Measurements from ENCODE around the gene TH.

Gene TH

DNA sequence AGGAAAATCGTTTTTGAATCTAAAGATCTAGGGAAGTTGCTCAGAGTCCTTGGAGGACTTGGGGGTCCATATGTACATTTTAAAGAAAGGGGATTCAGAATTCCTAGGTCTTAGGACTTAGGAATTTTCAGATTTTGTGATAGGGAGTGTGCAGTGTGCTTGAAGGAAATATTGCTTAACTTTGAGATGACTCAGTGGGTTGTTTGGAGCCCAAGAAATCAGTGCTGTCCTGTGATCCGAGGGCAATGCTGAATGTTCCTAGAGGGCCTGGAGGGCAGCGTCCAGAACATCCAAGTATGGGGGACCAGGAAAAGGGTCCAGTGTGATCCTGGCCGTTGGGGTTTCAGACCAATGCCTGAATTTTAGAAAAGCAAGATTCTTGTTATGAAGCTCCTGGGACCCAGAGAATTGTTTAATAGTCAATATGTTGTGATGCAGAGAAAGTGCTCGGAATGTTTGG is 29.3 kb downstream of the TH start:
- DNase-seq (ENCODE audit: low read depth), result no peak

DNA sequence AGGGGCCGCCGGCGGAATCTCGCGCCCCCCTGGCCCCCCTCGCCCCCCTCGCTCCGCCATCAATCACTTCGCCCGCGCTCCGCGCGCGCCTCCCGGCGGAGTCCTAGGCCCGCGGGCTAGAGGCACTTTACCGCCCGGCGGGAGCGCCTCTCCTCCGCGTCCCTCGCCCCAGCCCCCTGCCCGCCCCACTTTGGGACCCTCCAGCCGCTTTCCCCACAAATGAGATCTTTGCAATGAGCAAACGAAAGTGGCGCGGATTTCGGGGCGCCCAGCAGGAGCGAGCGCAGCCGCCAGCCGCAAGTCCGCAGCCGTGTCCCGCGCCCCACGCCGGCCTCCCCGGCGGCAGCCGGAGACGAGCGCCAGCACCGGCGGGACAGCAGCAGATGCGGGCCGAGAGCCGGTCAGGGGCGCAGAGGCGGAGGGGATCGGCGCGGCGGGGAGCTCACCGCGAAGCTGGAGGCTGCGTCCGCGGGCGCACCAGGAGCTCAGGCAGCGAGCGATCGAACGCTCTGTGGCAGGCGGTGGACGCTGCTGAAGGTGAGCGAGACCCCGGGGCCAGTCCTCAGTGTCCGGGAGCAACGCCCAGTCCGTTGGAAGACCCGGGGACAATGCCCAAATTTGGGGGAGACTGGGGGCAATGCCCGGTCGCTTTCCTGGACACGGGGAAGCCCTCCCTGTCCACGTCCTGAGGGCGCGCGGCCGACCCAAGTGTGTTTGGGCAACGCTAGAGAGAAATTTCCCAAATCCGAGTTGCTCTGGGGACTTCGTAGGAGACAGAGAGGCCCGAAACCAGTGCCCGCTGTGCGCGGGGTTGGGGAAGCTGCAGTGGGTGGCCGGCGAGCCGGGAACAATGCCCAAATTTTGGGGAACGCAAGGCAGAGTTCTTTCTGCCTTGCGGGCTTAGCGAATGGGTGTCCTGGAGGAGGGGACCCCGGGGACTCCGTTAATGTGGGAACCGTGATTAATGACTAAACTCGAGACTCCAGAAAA is 30.9 kb downstream of the TH start:
- no peak for DNase-seq (ENCODE audit: low read depth)

DNA sequence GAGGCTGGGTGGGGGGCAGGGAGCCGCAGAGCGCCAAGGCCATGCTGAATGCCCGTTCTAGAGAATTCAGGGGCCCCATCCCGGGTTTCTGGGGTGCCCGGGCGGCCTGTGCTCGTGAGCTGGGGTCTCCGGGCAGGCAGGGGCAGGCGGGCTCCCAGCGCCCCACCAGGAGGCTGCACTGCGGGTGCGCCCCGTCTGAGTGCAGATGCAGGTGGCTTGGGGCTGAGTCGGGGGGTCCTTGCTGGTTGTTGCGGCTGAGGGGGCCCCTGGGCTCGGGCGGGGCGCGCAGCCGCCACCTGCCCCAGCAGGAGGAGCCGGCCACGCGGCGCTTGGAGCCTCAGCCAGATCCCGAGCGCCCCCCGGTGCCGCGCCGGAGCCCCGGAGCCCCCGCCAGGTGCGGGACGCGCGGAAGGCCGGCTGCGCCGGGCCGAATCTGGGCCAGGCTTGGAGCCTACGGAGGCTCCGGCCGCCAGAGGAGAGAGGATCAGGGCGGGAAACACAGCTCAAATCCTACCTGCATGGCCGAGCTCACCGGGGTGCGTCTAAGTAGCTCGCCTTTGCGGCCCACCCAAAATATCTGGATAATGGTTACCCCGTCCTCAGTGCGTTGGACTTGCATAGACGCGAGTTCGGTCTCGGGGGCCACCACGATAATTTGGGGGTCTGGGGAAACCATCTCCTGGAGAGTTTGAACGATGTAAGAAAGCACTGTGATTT is 31.8 kb downstream of the TH start:
- DNase-seq (ENCODE audit: low read depth), result no peak

DNA sequence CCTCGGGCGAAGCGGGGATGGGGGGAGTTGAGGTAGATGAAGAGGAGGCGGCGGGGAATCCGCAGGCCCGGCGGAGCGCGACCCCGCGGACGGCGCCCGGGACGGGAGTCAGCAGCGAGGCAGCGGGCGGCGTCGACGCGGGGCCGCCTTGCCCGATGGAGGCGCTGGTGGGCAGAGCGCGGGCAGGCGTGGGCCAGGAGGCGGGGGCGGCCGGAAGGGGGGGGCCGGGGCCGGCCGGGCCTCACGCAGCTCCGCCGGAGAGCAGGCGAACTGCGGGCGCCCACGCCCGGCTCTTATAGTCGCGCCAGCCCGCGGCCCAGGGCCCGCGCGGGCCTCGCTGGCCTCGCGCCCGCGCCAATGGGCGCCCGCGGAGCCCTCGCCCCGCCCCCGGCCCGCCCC is 32.5 kb downstream of the TH start, which contains the start of gene IGF2:
Gene IGF2, minus strand, starts transcription at position 267 of the 399 bp plus-strand sequence. CDS start 3,866 bp downstream, outside the sequence.
- no peak for DNase-seq (ENCODE audit: low read depth)

DNA sequence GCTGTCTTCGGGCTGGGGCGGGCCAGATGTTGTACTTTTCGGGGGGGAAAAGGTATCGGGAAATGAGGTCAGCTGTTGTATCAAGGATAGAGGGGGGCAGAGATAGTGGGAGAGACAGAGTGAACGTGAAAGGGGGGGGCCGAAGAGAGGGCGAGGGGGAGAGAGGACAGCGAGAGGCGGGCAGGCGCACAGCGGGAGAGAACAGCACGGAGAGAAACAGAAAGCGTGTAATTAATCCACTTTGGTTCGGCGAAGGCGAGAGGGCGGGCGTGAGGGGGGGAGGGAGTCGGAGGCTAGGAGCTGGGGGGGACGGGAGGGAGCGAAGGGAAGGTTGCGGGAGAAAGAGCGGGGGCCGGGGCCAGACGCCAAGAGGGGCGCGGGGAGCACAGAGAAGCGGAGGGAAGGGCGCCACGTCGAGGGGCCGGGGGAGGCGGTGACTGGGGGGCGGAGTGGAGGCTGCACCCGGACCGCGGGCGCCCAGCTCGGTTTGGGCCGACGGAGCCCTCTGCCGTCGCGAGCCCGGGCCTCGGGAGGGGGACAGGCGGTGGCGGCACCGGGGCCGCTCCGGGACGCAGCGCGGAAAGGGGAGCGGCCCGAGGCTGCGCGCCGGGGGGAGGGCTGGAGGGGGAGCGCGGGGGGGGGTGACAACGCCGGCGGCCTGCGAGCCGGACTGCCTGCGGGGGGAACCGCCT is 33.0 kb downstream of the TH start:
- no peak for DNase-seq (ENCODE audit: low read depth)

DNA sequence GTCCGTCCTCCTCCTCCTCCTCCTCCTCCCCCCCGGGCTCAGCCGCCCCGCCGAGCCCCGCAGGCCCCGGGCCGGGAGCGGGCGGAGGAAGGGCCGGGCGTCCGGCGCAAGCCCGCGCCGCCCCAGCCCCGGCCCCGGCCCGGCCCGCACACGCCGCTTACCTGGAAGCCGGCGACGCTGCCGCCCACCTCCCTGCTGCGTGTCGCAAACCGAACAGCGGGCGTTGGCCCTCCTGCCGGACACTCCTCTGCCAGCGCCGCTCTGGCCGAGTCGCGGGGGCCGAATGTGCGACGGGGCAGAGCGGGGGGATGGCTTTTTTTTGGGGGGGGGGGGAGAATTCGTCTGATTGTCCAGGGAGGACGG is 33.6 kb downstream of the TH start:
- DNase-seq (ENCODE audit: low read depth), result no peak

DNA sequence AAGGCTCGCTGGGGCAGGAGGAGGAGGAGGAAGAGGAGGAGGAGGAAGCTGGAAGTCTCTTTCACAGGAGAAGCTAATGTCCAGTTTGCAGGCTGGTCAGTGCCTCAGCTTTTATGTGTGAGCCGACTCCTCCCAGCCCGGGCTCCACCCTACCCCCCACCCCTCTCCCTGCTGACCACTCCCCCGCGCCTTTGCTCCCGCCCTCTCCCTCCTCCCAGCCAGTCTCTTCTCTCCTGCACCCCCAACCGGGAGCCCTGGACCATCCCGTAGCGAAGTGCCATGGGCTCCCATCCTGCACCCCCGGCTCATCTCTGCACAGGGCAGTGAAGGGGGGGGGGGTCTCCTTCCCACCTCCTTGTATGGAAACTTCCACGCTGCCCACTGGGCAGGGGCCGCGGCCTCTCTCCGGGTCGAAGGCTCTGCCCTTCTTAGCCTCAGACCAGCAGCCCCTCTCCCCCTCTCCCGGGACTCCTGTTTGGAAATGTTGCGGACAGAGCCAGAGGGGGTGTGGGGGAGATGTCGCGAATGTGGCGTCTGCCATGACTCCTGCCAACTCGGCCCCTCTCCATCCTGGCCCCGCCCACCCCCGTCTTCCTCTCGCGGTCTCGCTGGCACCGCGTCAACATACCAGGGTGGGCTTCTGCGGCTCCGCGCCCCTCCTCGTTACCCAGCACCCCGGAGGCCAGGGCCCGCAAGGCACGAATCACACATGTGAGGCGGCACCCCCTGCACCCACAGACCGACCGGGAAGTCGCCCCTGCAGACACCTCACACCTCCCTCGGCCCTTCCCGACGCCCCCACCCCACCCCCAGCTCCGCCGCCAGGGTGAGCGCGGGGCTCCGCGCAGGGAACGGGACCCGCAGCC is 34.2 kb downstream of the TH start:
- no peak for DNase-seq (ENCODE audit: low read depth)

DNA sequence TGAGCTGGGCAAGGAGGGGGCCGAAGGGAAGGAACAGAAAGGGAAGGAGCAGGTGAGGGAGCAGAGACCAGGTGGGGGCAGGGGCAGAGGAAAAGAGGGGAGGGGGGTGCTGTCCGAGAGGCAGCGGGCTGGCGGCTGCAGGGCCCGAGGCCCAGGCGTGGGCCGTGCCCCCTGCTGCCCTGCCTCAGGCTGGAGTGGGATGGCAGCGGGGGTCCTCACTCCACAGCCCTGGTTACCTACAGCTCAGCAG is 34.7 kb downstream of the TH start:
- DNase-seq (ENCODE audit: low read depth), result no peak

DNA sequence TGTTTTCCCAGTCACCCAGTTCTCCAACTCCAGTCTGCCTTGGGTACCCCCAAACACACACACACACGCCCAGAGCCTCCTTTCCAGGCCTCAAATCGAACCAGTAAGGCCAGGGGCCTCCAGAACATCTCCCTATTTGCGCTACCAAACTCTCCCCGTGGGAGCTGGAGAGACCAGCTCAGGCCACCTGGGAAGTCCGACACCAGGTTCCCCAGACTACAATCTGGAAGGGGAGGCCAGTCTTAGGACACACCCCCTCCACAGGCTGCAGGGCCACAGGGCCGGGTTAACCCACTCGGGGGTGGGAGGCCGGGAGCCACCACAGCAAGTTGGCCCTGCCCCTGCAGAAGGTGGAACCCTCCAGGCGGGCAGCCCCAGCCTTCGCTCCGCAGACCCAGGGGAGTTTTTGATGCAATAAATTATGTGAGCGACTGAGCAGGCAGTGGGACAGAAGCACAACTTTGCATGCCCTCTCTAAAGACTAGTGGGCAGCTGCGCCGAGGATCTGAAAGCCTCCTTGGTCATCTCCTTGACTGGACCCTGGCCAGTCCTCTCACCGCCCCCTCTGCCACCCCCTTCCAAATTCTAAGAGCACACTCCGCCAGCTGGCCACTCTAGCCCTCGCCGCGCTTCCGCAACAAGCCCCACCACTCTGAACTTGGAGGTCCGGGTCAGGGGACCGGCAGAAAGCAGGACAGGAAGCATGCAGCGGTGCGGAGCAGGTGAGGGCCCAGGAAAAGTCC is 35.2 kb downstream of the TH start:
- no peak for DNase-seq (ENCODE audit: low read depth)

DNA sequence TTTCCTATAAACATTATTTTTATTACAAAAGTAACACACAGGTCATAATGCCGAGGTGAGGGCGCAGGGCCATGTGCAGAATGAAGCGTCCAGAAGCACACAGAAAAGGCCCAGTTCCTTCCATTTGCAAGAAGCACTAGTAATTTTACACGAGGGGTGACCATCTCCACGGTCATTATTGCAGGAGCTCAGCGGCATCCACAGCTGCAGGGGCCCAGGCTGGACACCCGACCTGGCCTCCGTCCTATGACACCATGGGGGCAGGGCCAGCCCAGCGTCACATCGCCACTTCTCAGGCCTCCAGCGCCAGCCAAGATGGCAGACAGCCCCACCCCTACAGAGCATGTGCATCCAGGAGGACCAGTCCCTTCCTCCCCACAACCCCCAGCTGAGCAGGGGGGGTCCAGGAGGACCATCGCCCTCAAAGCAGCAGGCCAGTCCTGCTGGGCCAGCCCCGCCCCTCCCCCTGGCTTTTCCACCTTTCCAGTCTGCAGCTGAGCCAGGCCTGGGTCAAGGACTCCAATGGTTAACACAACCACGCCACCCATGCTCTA is 35.9 kb downstream of the TH start:
- DNase-seq (ENCODE audit: low read depth), result no peak

DNA sequence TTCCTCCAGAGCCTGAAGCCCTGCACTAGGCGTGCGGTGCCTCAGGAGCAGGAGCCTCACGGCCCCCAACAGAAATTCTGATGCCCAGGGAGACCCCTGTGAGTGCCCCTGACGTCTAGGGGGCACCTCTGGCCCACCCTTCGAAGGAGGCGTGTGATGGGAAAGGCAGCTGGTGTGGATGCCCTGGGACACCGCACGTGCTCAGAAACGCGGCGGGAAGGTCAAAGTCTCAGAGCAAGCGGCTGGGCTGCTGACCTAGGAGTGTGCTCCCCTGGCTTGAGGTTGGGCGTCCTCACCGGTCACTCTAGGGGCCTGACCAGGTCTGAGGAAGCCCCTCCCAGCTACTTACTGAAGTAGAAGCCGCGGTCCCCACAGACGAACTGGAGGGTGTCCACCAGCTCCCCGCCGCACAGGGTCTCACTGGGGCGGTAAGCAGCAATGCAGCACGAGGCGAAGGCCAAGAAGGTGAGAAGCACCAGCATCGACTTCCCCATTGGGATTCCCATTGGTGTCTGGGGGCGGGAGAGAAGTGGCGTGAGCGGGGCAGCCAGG is 36.5 kb downstream of the TH start:
- no peak for DNase-seq (ENCODE audit: low read depth)

DNA sequence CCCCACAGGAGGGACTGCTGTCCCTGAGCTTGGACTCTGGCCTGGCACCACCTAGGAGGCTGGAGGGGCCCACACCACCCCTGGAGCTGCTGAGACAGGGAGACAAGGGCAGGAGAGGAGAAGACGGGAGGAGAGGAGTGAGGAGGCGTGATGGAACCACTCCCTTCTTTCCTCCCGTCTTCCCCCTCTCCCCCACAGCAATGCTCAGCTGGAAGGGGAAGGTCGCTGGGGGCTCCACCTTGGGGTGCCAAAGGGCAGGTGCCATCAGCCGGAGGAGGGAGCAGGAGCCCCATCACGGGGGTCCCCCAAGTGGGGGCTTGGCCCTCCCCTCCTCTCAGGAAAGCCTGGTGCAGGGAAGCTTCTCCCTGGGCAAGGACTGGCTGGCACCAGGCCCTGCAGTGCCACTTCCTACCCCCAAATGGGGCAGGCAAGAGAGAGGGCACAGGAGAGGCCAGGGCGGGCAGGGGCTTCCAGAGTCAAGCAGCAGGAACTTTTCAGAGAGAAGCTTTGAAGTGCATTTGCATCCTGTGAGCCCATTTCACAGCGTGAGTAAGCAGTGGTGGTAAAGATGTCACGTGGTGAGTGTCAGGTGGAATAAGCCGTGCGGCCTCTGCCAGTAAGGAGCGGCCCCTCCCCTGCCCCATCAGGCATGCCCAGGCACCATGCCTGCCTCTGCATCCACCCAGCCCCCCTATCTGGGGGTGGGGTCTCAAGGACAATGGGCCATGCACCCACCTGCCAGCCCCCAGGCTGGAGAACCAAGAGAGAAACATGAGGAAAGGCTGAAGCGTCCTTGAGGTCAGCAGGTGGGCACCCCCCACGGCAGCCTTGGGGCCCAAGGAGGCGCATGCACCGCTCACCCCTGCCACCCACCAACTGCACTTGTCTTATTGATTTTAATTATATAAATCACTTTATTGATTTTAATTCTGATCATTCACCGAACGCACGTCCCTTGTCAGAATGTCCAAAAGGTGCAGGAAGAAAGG is 37.3 kb downstream of the TH start:
- DNase-seq (ENCODE audit: low read depth), result no peak

DNA sequence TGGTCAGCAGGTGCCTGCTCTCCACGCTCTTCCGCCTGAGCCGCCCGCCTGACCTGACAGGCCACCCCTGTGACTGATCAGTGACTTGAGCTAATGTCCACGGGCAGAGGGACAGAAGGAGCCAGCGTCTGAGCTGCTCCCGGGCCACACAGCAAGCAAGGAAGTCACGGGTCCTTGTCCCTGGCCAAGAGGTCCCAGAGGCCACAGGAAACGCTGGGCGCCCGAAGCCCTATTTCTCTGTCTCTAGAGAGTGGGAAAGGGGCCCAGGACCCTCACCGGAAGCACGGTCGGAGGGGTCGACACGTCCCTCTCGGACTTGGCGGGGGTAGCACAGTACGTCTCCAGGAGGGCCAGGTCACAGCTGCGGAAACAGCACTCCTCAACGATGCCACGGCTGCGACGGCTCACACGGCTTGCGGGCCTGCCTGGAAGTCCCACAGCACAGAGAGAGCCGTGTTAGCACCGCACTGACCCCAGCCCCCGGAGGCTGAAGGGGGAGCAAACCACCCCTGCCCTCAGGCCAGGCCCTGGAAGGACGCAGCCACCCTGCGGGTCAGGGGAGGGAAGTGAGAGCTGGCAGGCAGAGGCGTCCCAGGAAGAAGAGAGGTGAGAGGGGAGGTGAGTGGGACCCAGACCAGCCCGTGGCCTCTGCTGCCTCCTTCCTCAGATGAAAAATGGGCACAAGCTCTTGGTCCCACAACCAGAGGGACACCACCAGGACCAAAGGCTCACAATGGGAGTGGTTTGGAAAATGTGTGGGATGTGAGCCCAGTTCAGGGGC is 38.2 kb downstream of the TH start:
- DNase-seq (ENCODE audit: low read depth), result no peak

DNA sequence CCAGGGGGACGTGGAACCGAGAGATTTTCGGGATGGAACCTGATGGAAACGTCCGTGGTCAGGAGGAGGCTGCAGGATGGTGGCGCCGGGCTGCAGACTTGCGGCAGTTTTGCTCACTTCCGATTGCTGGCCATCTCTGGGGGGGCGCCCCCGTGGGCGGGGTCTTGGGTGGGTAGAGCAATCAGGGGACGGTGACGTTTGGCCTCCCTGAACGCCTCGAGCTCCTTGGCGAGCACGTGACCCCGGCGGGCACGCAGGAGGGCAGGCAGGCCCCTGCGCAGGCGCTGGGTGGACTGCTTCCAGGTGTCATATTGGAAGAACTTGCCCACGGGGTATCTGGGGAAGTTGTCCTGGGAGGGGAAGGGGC is 38.8 kb downstream of the TH start:
- no peak for DNase-seq (ENCODE audit: low read depth)

DNA sequence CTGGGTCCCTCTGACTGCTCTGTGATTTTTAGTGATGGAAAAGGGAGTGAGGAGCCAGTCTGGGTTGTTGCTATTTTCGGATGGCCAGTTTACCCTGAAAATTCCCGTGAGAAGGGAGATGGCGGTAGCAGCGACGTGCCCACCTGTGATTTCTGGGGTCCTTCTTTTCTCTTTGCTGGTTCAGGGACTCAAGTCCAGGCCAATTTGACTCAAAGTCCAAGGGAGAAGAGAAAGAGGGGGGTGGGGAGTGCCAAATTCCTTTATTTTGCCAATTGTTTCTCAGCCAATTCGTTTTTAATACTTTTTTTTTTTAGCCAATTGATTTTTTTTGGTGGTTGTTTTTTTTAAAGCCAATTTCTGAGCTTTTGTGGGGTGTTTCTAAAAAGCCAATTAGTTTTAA is 39.4 kb downstream of the TH start:
- DNase-seq (ENCODE audit: low read depth), result no peak

DNA sequence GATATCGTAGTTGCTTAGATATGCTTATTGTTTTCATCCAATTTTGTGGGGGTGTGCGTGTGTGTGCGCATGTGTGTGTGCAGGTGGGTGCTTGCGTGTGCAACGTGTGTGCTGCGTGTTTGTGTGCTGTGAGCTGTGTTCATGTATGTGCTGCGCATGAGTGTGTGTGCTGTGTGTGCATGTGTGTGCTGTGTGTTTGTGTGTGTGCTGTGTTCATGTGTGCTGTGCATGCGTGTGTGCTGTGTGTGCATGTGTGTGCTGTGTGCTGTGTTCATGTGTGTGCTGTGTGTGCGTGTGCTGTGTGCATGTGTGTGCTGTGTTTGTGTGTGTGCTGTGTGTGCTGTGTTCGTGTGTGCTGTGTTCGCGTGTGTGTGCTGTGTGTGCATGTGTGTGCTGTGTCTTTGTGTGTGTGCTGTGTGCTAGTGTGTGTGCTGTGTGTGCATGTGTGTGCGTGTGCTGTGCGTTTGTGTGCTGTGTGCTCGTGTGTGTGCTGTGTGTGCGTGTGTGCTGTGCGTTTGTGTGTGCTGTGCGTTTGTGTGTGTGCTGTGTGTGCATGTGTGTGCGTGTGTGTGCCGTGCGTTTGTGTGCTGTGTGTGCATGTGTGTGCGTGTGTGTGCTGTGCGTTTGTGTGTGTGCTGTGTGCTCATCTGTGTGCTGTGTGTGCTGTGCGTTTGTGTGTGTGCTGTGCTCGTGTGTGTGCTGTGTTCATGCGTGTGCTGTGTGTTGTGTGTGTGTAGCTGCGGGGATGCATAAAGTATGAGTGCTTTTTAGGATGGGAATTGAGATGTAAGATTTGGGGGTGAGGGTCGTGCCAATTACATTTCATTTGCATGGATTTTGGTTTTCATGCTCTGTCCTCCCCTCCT is 40.0 kb downstream of the TH start:
- no peak for DNase-seq (ENCODE audit: low read depth)

DNA sequence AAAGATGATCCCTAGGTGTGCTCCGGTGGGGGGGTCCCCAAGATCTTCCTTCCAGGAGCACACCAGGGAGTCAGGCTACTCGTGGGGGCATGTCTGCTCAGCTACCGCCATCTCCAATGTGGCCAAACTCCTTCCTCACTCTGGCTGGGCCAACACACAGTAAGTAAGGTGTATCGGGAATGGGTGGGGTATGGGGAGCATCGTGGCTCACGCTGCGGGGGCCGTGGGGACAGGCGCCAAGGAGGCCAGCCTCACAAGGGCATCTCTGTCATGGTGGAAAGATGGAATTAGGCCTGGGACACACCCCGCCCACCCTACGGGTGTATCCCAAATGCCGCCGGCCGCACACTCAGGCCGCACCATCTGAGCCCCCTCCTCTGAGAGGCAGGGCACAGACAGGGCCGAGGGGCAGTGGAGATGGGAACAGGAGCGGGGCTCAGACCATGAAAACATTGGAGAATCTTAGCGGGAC is 40.7 kb downstream of the TH start:
- no peak for DNase-seq (ENCODE audit: low read depth)
